GM19372 (cell line): ENCODE data around the gene MPP3.
"Not testable (repeated sequence)": the region's sequence is repeated elsewhere in the genome, so short reads cannot be mapped to it uniquely, and the experiment has no call there.

Experiments used
- ATAC-seq: cut with Tn5 transposase; IDR thresholded peaks from one replicate; pipeline ENCODE4 v1.9.1; 2021; ENCODE audit warnings: mild to moderate bottlenecking, low read depth, moderate library complexity; ENCODE audit not compliant: unreplicated experiment

Gene MPP3

GRCh38 chr17:43832976-43833829 is at the start of gene MPP3:
TSS of gene MPP3 (minus strand) at chr17:43833146. CDS start at chr17:43831906, 1,240 bp downstream.
- ATAC-seq, result no peak

- ATAC-seq, result no peak
Measured at GRCh38 chr17:43881758-43882505, 49.0 kb upstream of the MPP3 start.

GRCh38 chr17:43881181-43881580 is 48.2 kb upstream of the MPP3 start:
- no peak for ATAC-seq

- ATAC-seq, result no peak
Measured at GRCh38 chr17:43880420-43880991, 47.6 kb upstream of the MPP3 start.

DNA sequence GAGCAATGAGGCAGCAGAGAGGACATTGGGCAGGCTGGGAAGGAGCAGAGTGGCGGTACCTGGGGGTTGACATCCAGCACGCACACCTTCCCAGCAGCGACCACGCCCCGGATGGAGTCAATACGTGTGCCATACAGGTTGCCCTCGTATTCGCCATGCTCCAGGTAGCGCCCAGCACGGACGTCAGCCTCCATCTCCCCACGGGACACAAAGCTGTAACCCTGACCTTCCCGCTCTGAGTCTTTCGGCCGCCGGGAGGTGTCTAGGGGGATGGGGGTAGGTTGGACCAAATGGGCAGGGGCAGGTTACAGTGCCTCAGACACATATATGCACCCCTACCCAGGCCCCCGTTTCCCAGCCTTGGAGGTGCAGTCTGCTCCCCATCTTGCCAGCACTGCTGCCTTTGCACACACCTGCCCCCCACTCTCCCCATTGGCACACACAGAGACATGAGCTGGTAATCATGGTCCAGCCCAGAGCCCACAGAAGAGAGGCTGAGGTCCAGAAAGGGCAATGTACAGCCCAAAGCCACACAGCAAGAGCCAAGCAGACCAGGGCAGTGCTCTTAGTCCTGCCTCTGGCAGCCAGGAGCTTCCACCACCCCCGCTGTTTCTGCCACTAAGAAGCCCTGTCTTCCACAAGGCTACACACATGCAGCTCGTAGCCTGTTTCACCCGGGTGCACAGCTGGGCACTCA is 46.9 kb upstream of the MPP3 start:
- no peak for ATAC-seq

DNA sequence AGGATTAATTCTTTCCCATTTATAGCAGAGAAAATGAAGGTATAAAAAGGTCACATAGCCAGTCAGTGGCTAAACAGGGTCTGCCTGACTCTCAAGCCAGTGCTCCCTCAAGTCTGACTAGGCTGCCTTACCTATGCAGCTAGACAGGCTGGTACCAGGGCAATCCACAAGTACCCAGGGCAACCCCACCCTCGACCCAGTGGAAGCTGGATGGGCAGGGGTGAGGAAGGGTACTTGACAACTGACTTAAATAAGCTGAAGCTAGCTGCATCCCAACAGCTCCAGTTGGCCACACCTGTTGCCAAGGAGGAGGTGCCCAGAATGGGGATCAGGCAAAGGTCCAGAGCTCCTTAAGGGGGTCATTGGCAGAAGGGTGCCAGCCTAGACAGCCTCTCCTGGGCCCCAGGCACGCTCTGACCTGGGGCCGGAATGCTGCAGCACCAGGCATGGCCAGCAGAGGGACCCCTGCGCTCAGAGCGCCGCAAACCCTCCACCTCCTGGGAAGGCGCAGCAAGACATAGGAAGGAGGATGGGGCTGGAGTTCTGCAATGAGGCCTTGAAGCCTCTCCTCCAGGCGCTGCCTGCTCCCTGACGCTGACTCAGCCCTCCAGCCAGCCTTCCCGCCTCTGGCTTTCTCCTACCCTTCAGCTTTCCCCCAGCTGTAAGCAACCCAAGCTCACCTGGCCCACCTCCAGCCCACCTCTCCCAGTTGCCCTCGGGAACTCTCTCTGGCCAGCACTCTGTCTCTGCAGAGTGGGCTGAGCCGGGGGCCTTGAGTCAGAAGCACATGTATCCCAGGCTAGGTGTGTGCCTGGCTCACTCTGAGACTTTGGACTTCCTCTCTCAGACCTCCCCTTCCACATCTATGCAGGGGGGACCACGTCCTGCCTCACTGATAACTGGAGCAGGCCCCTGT is 45.6 kb upstream of the MPP3 start:
- ATAC-seq, result no peak

DNA sequence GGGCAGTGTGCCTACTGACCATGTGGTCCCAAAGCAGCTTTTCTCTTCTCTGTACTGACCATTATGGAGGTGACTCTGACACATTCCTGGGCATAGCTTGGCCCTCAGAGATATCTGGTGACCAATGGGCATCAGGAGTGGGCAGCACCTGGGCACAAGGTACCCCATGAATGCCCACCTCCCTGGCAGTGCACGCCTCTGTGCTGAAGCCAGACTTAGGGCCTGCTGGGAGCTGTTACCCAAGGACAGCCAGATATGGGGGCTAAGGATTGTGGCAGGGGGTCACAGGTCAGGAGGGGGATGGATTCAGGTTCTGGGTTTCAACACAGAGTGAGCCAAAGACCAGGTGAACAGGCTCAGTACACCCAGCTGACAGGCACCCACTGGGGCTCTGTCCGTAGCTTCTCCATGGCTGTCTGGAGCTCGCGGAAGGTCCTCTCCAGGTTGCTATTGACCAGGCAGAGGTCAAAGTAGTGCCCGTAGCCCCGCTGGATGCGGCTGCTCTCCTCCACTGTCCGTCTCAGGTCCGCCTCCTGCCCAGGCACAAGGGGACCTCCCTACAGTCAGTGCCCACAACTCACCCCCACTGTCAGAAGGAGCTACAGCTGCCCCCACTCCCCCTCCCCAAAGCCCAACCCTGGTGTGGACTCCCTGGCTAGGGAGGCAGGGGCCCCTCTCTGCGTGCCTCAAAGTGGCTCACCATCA is 44.7 kb upstream of the MPP3 start:
- ATAC-seq, result no peak

DNA sequence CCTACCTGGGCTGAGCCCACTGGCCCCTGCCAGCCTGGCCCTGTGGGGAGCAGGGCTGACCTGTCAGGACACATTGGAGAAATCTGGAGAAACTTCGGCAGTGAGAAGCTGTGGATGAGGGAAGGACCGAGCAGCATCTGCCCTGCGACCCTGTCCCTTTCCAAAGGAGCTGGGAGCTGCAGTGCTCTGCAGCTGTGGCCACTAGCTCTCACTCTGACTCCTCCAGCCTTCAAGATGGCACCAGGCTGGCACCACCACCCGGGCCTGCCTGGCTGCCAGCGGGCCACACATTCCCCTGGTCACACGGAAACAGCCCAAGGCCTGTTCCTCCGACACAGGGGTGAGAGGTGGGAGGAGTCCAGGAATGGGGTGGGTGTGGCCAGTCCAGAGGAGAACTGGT is 44.1 kb upstream of the MPP3 start:
- ATAC-seq, result no peak

DNA sequence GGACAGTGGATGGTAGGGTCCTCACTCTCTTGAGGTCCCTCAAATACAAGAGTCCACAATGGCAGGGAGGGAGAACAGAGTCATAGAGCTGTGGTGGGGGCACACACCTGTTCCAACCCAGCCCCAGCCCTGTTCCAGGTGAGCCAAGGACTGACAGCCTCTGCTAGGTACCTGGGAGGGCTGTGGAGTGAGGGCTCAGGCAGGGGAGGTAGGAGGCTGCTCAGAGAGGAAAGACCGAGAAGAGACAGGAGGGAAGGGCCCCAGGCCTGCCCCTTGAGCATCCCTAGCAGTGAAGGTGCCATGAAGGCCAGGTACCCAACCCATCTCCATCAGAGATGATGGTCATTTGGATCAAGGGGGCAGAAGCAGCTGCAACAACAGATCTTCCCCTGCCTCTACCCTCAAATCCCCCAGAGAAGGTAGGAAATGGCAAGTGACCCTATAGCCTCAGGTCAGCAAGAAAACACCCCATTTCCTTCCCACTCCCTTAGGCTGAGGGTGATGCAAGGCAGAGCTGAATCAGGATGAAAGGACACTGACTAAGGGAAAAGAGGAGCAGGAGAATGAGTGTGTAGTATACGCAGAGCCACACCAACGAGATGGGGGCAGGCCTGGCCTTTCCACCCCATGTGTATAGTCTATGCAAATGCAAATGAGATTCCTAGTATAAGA is 42.7 kb upstream of the MPP3 start:
- ATAC-seq, result no peak

DNA sequence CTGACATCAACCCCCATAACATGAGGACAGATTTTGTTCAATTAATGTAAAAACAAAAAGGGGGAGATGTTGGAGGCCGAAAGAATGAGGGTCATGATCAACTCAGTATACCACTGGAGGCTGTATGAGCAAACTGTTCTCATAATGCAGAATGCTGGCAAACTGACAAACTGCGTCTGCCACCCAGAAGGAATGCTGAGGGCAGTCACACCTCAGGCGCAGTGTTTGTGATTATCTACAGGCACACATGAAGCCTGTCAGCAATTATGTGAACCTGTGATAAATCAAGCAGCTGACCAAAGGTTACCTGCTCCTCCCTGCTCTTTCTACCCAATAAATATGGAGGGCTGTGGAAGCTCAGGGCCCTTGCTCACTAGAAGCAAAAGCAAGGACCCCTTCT is 41.3 kb upstream of the MPP3 start:
- ATAC-seq, result no peak

GRCh38 chr17:43873815-43874214 is 40.9 kb upstream of the MPP3 start:
- ATAC-seq, result no peak

DNA sequence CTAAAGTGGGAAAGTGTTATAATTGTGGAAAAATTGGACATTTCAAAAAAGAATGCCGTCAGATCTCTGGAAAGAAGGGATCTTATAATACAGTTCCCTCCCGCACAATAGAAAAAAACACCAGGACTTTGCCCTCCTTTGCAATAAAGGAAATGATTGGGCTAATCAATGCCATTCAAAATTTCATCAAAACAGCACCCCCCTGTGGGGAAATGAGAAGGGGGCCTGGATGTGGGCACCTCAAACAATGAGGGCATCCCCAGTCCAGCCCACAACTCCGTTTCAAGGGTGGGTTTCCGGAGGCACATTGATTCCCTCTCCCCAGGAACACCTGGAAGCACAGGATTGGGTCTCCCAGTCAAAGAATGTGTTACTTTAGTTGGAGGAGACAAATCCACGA is 40.1 kb upstream of the MPP3 start:
- no peak for ATAC-seq

DNA sequence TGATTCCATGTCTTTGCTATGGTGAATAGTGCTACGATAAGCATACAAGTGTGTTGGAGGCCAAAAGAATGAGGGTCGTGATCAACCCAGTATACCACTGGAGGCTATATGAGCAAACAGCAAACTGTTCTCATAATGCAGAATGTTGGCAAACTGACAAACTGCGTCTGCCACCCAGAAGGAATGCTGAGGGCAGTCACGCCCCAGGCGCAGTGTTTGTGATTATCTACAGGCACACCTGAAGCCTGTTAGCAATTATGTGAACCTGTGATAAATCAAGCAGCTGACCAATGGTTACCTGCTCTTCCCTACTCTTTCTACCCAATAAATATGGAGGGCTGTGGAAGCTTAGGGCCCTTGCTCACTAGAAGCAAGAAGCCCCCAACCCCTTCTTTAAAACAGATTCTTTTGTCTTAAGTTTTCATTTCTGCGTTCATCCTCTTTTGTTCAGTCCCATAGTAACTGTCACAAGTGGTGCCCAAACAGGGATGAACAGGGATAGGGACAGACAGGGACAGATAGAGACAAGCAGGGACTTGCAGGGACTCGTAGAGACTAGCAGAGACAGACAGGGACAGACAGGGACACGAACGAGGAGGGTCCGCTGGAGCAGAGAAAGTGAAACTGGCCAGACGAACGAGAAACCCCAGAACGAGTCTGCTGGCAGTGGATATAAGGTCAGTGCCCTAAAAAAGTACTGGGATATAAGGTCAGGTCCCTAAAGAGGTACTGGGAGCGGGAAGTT is 39.2 kb upstream of the MPP3 start:
- ATAC-seq, result no peak

GRCh38 chr17:43869031-43869430 is 36.1 kb upstream of the MPP3 start:
- ATAC-seq, result not testable (repeated sequence)

DNA sequence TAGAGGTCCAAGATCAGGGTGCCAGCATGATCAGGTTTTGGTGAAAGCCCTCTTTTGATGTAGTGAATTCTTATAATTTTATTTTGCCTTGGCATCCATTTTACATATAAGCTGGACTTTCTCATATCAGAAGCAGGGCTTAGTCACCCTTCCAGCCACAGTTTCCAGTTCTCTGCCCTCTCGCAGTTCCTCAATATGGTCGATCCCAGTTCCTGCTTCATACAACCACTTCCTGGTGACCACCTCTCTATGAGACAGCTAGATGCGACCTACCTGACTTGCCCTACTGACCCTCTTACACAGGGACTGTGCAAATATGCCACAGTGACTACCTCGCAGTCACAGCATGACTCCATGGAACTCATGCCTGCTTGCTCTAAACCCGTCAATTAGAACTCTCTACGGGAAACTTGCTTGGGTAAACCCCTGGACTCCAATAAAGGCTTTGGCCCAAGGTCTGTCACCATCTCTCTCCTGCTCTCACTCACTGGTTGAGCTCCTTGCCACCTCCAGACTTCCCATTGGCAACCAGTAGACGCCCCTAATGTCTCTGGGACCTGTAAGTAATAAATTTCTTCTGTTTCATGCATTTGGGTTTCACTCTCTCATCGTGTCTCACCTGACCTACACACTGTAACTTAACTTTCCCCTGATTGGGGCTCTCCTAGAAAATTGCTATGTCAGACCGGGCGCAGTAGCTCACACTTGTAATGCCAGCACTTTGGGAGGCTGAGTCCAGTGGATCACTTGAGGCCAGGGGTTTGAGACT is 35.5 kb upstream of the MPP3 start:
- ATAC-seq, result no peak

DNA sequence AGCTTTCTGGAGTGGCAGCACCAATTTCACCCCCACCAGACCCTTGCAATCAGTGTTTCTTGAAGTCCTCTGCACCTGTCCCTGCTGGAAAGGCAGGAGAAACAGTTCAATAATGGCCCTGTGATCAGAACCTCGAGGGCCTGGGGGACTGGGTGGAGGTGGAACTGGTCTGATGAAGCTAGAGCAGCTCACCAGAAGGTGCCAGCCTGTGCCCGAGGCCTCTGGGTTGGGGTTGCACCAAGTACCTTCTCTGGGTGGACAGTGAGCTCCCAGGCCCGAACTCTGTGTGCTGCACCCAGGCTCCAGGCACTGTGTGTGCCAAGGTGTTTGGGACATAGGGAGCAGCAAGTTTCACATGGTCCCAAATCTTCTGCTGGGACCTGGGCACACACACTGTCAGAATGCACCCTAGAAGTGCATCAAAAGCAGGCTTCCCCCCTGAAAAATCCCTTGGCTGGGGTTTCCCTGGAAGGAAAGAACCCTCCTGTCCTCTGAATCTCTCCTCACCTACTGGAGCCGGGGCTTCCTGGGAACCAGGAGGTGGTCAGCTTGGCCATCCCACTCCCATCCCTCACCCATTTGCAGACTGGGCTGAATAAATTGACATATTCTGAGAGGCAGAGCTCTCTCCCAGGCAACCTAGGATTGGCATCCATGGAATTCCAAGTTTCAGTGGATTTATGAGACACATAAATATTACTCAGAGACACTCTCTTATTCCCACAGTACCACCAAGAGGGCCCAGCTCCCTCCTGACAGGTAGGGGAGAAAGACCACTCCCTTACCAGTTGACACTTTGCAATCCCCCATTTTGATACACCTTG is 31.4 kb upstream of the MPP3 start:
- no peak for ATAC-seq
